Parathyroid adenoma (tissue), 2 donors: ENCODE data around the gene DICER1.

ENCODE experiments used
- H2AFZ ChIP-seq: fragments of 300-600 bp; sonication (generic); one replicate; pipeline ENCODE4 v1.7.0; 2017; ENCODE audit warnings: antibody characterized with exemption, mild to moderate bottlenecking
- H3K27ac ChIP-seq: fragments of 300-600 bp; sonication (generic); one replicate; pipeline ENCODE4 v1.7.0; 2017
- H3K27me3 ChIP-seq: fragments of 300-600 bp; sonication (generic); one replicate; pipeline ENCODE4 v1.7.0; 2017; ENCODE audit warnings: low read length; ENCODE audit not compliant: control insufficient read depth, insufficient read depth
- H3K36me3 ChIP-seq: fragments of 300-600 bp; sonication (generic); one replicate; pipeline ENCODE4 v1.7.0; 2017; ENCODE audit warnings: low read length; ENCODE audit not compliant: control insufficient read depth, insufficient read depth
- H3K4me1 ChIP-seq: fragments of 300-600 bp; sonication (generic); one replicate; pipeline ENCODE4 v1.7.0; 2017; ENCODE audit warnings: control low read depth
- H3K4me2 ChIP-seq: fragments of 300-600 bp; sonication (generic); one replicate; pipeline ENCODE4 v1.7.0; 2017; ENCODE audit warnings: low read length
- H3K4me3 ChIP-seq: fragments of 300-600 bp; sonication (generic); one replicate; pipeline ENCODE4 v1.7.0; 2017; ENCODE audit warnings: low read depth, low read length
- H3K79me2 ChIP-seq: fragments of 300-600 bp; sonication (generic); one replicate; pipeline ENCODE4 v1.7.0; 2017; ENCODE audit warnings: control low read depth
- H3K9ac ChIP-seq: fragments of 300-600 bp; sonication (generic); one replicate; pipeline ENCODE4 v1.7.0; 2017; ENCODE audit warnings: mild to moderate bottlenecking
- H3K9me3 ChIP-seq: fragments of 300-600 bp; sonication (generic); one replicate; pipeline ENCODE4 v1.7.0; 2017; ENCODE audit warnings: low read length; ENCODE audit not compliant: control insufficient read depth
- TF ChIP-seq, protein P1 (sequence below): fragments of 300-600 bp; sonication (generic); IDR thresholded peaks from one replicate; pipeline ENCODE4 v1.7.0; 2017; ENCODE audit warnings: antibody characterized with exemption, mild to moderate bottlenecking
- donor health status: primary hyperparathyroidism.

Gene DICER1

DNA sequence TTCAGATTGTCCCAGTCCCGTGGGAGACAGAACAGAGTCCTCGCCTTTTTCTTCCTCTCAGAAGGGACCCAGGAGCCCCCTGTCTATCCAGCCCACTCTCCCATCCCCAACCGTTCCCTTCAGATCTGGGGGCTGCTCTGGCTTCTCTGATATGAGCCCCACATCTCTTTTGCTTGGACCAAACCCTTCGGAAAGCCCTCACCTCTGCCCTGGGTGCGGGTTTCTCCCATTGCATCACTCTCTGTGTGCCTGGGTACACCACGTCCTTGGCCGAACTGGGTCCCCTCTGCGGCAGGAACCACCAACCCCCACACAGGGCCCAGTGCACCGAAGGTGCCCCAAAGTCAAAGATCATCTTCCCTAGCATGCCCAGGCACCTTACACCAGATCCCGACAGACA is 87.8 kb downstream of the DICER1 start:
- H3K27me3 ChIP-seq = no peaks in the 10 kb centered on the region

DNA sequence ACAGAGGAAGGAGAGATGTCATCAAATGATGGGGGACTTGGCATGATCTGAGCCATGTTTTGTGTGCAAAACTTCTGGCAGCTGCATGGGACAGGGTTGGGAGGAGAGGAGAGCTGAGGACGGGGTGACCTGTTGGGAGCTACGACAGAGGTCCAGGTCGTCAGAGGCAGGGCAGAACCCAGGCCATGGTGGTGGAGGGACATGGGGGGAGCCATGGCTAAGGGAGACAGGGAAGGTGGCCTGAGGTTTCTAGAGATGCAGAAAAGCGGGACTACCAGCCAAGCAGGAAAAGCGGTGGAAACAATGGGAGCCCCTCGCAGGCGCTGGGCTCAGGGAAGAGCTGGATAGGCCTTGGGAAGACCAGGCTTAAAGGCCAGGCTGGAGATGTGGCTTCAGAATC is 88.3 kb downstream of the DICER1 start:
- Histone ChIP-seq H3K79me2 (no peaks in the 10 kb centered on the region), H3K27me3 (no peaks in the 10 kb centered on the region), H3K27ac (no peak overlapping the region), H3K4me1 (no peaks in the 10 kb centered on the region), H3K36me3 (no peaks in the 10 kb centered on the region), H3K4me2 (no peak overlapping the region), H3K9ac (no peak overlapping the region), H3K4me3 (no peak overlapping the region), H2AFZ (no peak overlapping the region), H3K9me3 (no peaks in the 10 kb centered on the region)
- TF ChIP-seq, protein P1, sequence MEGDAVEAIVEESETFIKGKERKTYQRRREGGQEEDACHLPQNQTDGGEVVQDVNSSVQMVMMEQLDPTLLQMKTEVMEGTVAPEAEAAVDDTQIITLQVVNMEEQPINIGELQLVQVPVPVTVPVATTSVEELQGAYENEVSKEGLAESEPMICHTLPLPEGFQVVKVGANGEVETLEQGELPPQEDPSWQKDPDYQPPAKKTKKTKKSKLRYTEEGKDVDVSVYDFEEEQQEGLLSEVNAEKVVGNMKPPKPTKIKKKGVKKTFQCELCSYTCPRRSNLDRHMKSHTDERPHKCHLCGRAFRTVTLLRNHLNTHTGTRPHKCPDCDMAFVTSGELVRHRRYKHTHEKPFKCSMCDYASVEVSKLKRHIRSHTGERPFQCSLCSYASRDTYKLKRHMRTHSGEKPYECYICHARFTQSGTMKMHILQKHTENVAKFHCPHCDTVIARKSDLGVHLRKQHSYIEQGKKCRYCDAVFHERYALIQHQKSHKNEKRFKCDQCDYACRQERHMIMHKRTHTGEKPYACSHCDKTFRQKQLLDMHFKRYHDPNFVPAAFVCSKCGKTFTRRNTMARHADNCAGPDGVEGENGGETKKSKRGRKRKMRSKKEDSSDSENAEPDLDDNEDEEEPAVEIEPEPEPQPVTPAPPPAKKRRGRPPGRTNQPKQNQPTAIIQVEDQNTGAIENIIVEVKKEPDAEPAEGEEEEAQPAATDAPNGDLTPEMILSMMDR = no peak

More for the DNA sequence above, 87.8 kb downstream of the DICER1 start:
- Histone ChIP-seq H3K9ac (no peak overlapping the region), H3K79me2 (no peaks in the 10 kb centered on the region), H2AFZ (no peak overlapping the region), H3K27ac (no peak overlapping the region), H3K36me3 (no peaks in the 10 kb centered on the region), H3K9me3 (no peaks in the 10 kb centered on the region), H3K4me3 (no peak overlapping the region), H3K4me1 (no peaks in the 10 kb centered on the region), H3K4me2 (no peak overlapping the region)
- TF ChIP-seq, protein P1 = no peak

DNA sequence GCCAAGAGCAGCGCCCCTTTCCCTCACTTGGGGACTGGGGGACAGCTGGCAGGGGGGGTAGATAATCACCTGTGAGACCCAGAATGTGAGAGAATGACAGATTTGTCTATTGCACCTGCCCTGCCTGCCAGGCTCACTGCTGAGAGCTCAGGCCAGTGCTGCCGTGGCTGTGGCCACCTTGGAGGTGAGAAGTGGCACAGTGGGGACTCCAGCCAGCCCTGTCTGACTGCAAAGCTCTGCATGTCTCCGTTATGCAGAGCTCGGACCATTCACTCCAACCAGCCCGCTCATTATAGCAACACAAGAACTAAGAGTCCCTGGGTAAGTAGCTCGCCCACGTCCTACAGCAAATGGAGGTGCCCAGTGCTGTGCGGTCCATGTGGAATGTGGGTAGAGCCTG is 88.8 kb downstream of the DICER1 start:
- no peaks in the 10 kb centered on the region for H3K9me3 ChIP-seq
- no peaks in the 10 kb centered on the region for H3K4me1 ChIP-seq
- no peaks in the 10 kb centered on the region for H3K27me3 ChIP-seq
- no peak overlapping the region for H3K27ac ChIP-seq
- no peak overlapping the region for H3K9ac ChIP-seq
- H3K36me3 ChIP-seq = no peaks in the 10 kb centered on the region
- no peak overlapping the region for H3K4me3 ChIP-seq
- TF ChIP-seq, protein P1 = no peak
- no peak overlapping the region for H2AFZ ChIP-seq
- H3K79me2 ChIP-seq = no peaks in the 10 kb centered on the region
- no peak overlapping the region for H3K4me2 ChIP-seq

DNA sequence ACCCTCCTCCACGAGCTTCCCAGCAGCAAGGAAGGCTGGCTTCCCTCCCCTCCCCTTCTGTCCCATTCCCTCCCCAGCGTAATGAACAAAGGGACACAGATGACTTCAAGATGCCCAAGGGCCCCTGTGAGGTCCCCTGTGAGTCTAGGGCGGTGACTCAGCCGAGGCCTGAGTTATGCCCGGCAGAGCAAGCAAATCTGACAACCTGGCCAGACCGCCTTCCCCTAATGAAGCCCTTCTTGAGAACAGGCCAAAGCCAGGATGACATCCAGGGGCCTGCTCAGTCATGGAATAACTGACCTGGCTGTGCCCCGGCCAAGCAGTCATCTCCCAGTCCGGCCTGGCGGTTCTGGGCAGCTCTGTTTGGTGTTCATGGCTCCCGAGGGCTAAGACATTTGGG is 89.2 kb downstream of the DICER1 start:
- H3K9me3 ChIP-seq = no peaks in the 10 kb centered on the region
- no peaks in the 10 kb centered on the region for H3K27me3 ChIP-seq
- H3K4me1 ChIP-seq = no peaks in the 10 kb centered on the region
- H2AFZ ChIP-seq = no peak overlapping the region
- no peaks in the 10 kb centered on the region for H3K79me2 ChIP-seq
- H3K9ac ChIP-seq = no peak overlapping the region
- no peaks in the 10 kb centered on the region for H3K36me3 ChIP-seq
- H3K27ac ChIP-seq = no peak overlapping the region
- no peak overlapping the region for H3K4me3 ChIP-seq
- TF ChIP-seq, protein P1 = no peak
- H3K4me2 ChIP-seq = no peak overlapping the region

DNA sequence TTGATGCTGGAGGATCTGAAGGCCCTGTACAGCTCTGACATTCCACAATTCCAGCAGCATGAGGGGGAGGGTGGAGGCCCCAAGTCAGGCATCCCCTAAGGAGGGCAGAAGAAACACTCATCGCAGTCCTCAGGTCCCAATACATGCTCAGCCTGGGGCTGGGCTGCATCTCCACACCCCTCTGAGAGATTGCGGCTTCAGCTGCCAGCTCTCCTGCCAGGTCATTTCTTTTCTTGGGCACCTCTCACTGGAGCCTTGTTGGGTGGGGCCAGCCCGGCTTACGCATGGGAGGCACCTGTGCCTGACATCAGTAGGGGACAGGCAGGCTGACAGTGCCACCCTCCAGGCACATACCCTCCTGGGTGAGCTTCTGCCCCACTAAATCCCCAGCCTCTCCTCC is 89.8 kb downstream of the DICER1 start:
- H3K4me1 ChIP-seq = no peaks in the 10 kb centered on the region
- TF ChIP-seq, protein P1 = no peak
- no peak overlapping the region for H3K4me3 ChIP-seq
- H3K27me3 ChIP-seq = no peaks in the 10 kb centered on the region
- no peak overlapping the region for H3K27ac ChIP-seq
- no peaks in the 10 kb centered on the region for H3K36me3 ChIP-seq
- no peak overlapping the region for H3K9ac ChIP-seq
- H3K4me2 ChIP-seq = no peak overlapping the region
- H3K79me2 ChIP-seq = no peaks in the 10 kb centered on the region
- no peaks in the 10 kb centered on the region for H3K9me3 ChIP-seq
- H2AFZ ChIP-seq = no peak overlapping the region
